SU-DHL-6 (cell line): Measurements from ENCODE around the gene IFNA14.
"Not testable (repeated sequence)": the region's sequence is repeated elsewhere in the genome, so short reads cannot be mapped to it uniquely, and the experiment has no call there.

ENCODE experiments used
- EZH2phosphoT487 ChIP-seq: fragments of 200-600 bp; sonication (generic), shearing (Covaris generic); conservative IDR thresholded peaks from 2 replicates; pipeline ENCODE4 v1.6.1; 2018; ENCODE audit warnings: mild to moderate bottlenecking, antibody characterized with exemption, low read length, moderate library complexity, mixed read lengths
- TF ChIP-seq, protein P1 (sequence below): fragments of 200-600 bp; sonication (generic); IDR thresholded peaks from one replicate; pipeline ENCODE4 v1.5.1; 2017; ENCODE audit warnings: antibody characterized with exemption, mild to moderate bottlenecking, low read length, moderate library complexity; ENCODE audit not compliant: insufficient read depth, poor library complexity, severe bottlenecking

DNA sequence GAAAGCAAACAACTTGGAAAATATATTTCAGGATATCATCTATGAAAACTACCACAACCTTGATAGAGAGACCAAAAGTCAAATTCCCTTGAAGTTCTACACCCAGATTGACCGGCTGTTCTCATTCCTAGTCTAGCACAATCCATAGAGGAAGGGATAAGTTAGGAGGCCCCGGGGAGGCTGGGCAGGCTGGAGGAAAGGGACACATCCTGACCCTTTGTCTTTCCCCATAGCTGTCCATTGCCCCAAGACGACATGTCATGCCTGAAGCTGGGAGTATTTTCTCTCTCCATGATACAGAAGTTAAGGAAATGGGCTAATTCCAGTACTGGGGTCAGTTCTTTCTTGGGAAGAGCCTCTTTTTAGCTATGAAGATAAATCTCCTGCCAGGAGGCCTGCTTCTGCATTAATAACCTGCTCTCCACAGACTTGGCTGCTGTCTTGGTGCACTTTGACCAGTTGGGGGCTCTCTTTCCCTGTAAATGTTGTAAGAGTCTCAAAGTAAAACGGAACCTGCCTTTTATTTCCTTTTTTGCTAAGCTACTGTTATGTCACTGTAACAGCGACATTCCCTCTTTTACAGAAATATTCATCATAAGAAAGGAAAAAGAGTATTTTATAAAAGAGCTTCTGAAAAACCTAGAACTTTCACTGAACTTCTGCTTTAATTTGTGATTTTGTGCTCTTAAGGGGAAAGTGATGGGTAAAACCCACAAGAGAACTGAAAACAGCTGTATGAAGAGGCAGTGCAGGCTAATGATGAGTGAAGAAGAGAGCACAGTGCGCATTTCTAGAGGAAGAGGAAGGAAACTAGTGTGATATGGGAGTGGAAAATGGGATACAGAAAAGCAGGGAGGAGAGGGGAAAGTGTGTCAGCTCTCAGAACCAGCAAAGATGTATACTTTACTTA, 44.7 kb downstream of the IFNA14 start:
- TF ChIP-seq, protein P1, sequence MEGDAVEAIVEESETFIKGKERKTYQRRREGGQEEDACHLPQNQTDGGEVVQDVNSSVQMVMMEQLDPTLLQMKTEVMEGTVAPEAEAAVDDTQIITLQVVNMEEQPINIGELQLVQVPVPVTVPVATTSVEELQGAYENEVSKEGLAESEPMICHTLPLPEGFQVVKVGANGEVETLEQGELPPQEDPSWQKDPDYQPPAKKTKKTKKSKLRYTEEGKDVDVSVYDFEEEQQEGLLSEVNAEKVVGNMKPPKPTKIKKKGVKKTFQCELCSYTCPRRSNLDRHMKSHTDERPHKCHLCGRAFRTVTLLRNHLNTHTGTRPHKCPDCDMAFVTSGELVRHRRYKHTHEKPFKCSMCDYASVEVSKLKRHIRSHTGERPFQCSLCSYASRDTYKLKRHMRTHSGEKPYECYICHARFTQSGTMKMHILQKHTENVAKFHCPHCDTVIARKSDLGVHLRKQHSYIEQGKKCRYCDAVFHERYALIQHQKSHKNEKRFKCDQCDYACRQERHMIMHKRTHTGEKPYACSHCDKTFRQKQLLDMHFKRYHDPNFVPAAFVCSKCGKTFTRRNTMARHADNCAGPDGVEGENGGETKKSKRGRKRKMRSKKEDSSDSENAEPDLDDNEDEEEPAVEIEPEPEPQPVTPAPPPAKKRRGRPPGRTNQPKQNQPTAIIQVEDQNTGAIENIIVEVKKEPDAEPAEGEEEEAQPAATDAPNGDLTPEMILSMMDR, result peak; percentile 78
- not testable (repeated sequence) for TF ChIP-seq EZH2phosphoT487
